ELR (cell line): ENCODE results near the gene GNA15.
"Not testable (repeated sequence)": the region's sequence is repeated elsewhere in the genome, so short reads cannot be mapped to it uniquely, and the experiment has no call there.

ENCODE experiments used
- DNase-seq: peaks from one replicate; pipeline ENCODE4 v3.0.0-alpha.2; 2015; ENCODE audit warnings: low read depth

GNA15 gene

DNA sequence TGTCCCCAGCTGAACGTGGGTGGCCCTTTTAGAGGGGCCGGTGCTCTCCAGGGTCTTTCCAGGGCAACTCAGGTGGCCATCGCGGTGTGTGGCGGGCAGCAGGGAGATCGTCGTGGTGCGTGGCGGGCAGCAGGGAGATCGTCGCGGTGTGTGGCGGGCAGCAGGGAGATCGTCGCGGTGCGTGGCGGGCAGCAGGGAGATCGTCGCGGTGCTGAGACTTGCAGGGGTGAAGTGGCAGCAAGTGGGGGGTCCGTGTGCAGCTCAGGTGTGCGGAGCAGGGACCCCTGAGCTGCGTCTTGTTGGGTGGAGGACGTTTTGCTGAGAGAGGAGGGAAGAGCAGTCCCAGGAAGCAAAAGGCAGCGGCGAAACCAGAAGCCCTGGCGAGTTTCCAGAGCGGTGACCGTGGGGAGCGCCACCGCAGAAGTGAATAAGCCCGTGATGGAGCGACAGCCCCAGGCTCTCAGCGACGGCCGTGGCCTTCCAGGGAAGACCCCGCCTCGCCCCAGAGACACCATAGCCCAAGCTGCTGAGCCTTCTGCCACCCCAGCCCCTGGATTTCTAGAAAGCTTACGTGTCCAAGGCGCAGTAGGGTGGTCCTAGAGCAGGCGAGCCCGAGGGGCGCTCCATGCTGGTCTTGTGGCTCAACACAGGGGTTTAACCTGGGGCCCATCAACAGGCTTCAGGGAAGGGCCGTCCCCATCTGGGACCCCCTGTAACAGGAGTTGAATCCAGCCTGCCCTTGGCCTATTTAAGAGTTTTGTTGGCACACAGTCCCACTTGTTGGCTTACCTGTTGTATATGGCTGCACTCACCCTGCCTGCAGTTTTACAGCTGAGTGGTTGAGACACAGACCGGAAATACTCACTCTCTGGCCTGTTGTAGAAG, 55.3 kb downstream of the GNA15 start:
- no peak for DNase-seq

DNA sequence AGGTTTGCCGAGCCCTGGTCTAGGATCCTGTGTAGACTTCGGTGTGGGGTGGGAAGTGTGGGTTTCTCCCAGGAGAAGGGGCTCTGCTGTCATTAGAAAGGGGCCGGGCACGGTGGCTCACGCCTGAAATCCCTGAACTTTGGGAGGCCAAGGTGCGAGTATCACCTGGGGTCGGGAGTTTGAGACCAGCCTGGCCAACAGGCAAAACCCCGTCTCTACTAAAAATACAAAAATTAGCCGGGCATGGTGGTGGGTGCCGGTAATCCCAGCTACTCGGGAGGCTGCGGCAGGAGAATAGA, 55.9 kb downstream of the GNA15 start:
- not testable (repeated sequence) for DNase-seq

DNA sequence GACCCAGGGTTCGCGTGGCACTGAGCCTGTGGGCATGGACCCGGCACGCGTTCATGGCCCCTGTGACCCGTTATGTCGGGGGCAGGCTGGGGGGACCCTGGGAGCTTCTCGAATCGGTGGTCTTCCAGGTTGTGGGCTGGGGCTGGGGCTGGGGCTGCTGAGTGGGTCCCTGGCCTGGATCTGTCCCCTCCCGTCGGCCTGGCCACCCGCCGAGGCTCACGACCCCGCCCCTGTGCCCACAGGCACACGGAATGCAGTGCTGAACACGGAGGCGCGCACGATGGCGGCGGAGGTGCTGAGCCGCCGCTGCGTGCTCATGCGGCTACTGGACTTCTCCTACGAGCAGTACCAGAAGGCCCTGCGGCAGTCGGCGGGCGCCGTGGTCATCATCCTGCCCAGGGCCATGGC, 56.4 kb downstream of the GNA15 start:
- no peak for DNase-seq

- no peak for DNase-seq
These were observed 56.9 kb downstream of the GNA15 start for GRCh38 chr19:3192684-3193083.

- DNase-seq = no peak
These were observed 57.6 kb downstream of the GNA15 start for GRCh38 chr19:3193256-3194105.

GRCh38 chr19:3194106-3195087, 58.6 kb downstream of the GNA15 start:
- DNase-seq = no peak

DNA sequence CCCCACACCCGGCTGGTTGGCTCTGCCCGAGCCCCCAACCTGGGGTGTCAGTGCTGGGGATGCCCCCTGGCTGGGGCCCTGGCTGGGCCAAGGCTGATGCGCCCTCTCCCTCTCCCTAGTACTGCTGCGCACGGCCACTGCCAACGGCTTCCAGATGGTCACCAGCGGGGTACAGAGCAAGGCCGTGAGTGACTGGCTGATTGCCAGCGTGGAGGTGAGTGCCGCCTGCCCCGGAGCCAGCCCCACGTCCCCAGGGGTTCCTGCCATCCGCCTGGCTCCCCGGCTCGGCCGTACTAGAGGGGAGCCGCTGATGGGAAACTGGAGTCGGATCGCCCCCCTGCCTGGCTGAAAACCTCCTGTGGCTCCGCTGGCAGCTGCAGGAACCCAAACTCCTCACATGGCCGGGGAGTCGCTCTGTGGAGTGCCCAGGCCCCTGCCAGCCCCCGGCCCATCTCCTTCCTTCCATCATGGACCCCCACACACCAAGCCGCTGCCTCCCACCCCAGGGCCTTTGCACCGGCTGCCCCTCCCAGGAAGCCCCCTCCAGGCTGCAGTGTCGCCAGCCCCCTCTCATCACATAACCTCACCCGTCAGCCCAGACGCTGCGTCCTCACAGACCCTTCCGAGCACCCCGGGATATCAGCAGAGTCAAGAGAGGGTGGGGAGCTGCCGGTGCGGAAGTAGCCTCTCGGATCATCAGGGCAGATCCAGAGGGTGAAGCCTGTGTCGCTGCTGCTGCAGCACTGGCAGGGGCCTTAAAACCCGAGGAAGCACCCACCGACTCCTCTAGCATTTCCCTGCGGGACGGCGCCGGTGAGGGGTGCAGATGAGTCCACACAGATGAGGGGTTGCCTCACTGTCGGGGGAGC, 60.5 kb downstream of the GNA15 start:
- no peak for DNase-seq

DNA sequence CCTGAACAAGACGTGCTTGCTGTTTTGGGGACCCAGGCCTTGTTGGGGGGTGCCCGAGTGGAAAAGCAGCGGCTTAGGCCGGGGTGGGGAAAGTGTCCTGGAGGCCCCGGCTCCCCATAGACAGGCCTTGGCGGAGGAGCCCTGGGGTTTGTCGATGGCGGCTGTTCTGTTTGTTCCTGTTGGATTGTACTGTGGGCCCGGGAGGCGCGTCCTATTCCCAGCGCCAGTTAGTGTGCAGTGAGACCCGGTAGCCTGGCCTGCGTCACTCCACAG, 61.0 kb downstream of the GNA15 start:
- DNase-seq = no peak

- no peak for DNase-seq
These were observed 63.3 kb downstream of the GNA15 start for GRCh38 chr19:3198901-3199700.

DNA sequence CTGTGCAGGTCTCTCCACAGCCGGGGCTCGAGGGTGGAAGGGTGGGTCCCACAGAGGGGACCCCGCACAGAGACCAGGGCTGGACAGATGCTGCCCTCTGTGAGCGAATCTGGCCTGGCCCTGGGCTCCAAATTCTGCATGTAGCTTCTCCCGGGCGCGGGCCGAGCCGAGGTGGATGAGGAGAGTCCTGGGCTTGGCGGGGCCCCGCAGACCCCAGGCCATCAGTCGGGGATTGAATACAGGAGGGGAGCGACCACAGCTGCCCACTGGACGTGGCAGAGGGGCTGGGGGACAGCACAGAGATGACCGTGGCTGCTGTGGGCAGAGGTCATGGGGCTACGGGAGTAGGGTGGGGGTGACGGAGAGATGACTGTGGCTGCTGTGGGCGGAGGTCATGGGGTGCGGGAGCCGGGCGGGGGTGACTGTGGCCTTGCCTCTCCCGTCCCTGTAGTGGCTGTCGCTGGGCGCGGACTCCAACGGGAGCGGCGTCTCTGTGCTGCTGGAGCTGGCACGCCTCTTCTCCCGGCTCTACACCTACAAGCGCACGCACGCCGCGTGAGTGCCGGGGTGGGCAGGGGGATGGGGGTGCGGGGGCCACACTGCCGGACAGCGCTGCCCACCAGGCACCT, 65.4 kb downstream of the GNA15 start:
- no peak for DNase-seq

DNA sequence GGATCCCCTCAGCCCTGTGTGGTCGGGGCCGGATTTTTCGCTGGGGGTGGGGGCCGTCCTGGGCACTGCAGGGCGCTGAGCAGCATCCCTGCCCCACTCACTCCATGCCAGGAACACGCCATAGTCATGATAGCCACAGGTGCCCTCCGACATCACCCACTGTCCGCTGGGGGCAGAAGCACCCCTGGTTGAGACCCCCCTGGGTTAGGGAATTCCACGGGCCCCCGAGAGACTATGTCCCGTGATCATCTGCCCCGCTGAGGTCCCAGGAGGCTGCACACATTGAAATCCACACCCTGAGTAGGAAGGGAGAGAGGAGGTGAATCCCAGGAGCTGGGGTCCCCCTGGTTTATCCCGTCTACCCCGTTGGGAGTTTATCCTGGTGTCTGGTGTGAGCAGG, 66.1 kb downstream of the GNA15 start:
- no peak for DNase-seq

DNA sequence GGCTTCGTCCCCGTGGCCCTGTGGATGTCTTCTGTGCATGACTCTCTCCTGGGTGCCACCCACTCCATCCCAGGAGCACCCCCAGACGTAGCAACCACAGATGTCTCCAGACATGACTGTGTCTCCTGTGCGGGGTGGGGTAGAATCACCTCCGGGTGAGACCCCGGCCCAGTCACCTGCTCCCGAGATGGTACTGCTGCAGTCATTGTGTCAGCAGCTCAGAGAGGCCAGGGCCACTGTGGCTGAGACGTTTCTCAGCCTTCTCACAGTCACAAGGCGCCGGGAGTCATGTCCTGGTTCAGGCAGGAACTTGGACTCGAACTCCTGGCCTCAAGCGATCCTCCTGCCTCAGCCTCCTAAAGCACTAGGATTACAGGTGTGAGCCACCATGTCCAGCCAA, 66.5 kb downstream of the GNA15 start:
- DNase-seq = no peak

GRCh38 chr19:3202895-3203294, 67.1 kb downstream of the GNA15 start:
- not testable (repeated sequence) for DNase-seq

DNA sequence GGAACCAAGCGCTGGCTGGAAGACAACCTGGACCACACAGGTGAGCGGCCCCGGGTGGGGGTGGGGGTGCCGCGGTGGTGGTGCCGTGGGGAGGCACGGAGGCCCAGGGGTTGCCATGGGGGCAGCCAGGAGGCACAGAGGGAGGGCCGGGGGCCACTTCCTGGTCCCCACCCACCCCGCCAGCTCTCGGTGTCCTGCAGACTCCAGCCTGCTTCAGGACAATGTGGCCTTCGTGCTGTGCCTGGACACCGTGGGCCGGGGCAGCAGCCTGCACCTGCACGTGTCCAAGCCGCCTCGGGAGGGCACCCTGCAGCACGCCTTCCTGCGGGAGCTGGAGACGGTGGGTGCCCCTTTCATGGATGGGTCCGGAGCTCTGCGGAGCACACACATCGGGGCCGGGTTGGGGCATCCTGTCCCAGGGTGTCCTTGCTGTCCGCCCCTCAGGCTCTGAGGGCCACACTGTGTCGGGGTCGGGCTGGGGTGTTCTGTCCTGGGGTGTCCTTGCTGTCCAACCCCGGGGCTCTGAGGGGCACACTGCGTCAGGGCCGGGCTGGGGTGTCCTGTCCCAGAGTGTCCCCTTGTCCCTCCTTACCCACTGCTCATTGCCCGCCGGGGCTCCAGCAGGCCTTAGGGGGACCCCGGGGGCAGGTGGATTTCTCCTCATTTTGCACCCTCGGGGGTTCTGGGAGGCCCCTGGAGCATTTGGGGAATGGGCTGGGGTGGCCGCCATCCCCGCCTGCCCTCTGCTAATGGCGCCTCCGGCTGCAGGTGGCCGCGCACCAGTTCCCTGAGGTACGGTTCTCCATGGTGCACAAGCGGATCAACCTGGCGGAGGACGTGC, 68.2 kb downstream of the GNA15 start:
- DNase-seq = no peak

DNA sequence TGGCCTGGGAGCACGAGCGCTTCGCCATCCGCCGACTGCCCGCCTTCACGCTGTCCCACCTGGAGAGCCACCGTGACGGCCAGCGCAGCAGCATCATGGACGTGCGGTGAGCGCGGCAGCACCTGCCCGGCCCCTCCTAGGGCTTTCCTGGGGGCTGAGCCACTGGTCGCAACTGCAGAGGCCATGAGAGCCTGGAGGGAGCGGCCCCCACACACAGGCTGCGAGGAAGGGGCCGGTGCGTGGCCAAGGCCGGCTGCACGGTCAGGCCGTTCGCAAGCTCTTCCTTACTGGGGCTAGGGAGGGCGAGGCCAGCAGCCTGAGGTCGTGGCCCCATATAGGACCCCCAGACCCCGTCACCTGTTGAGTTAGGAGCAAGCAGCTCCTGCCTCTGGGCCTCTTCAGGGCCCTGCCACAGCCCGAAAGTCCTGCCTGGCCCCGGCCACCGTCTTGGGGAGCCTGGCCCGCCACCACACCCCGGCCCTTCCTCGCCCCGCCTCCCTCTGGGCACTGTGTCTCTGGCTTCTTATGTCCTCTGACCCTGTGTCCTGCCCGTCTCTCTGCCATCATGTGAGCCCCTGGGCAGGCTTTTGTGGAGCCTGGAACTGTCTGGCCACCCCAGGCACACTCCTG, 68.9 kb downstream of the GNA15 start:
- DNase-seq = no peak

- no peak for DNase-seq
These were observed 70.6 kb downstream of the GNA15 start for GRCh38 chr19:3206216-3206953.

GRCh38 chr19:3207461-3208242, 71.8 kb downstream of the GNA15 start:
- DNase-seq = no peak
